HepG2 (cell line): Measurements from ENCODE around the gene PRRG3. TPM values are rescaled to one million over a fixed set of nuclear protein-coding genes. Genes with fewer than 3 reads are reported as not detected.

Experiments used
- BRCA1 ChIP-seq: sonication (generic); formaldehyde crosslinking; IDR thresholded peaks from 2 replicates; pipeline ENCODE4 v1.4.0; 2020; ENCODE audit warnings: missing genetic modification reagents
- CBX5 ChIP-seq: sonication (generic); formaldehyde crosslinking; IDR thresholded peaks from 2 replicates; pipeline ENCODE4 v1.4.0; 2020; ENCODE audit warnings: missing genetic modification reagents, borderline replicate concordance
- DZIP1 ChIP-seq: sonication (generic); formaldehyde crosslinking; IDR thresholded peaks from 2 replicates; pipeline ENCODE4 v1.5.0; 2020; ENCODE audit warnings: mild to moderate bottlenecking, missing genetic modification reagents
- FOSL1 ChIP-seq: sonication (generic); formaldehyde crosslinking; IDR thresholded peaks from 2 replicates; pipeline ENCODE4 v1.9.0; 2021; ENCODE audit warnings: missing genetic modification reagents, borderline replicate concordance
- HCFC1 ChIP-seq: fragments of 150-350 bp; IDR thresholded peaks from 2 replicates; pipeline ENCODE4 v1.6.1; 2014; ENCODE audit warnings: low read depth, low read length
- HNRNPLL ChIP-seq: fragments of 200-400 bp; formaldehyde crosslinking; IDR thresholded peaks from 2 replicates; pipeline ENCODE4 v1.6.1; 2017; ENCODE audit warnings: mild to moderate bottlenecking, low read depth, low read length; ENCODE audit not compliant: poor library complexity, severe bottlenecking
- MIER2 ChIP-seq: IDR thresholded peaks from 2 replicates; pipeline ENCODE4 v1.6.1; 2016; ENCODE audit warnings: missing biosample characterization, missing genetic modification reagents
- SRY ChIP-seq: sonication (generic); formaldehyde crosslinking; IDR thresholded peaks from 2 replicates; pipeline ENCODE4 v1.8.0; 2022; ENCODE audit warnings: mild to moderate bottlenecking, missing genetic modification reagents
- ZGPAT ChIP-seq: IDR thresholded peaks from 2 replicates; pipeline ENCODE4 v1.6.1; 2016; ENCODE audit warnings: mild to moderate bottlenecking
- ZNF224 ChIP-seq: sonication (generic); formaldehyde crosslinking; IDR thresholded peaks from 2 replicates; pipeline ENCODE4 v1.5.0; 2020; ENCODE audit warnings: mild to moderate bottlenecking, missing genetic modification reagents
- ZNF784 ChIP-seq: sonication (generic); formaldehyde crosslinking; IDR thresholded peaks from 2 replicates; pipeline ENCODE4 v1.5.1; 2020; ENCODE audit warnings: missing genetic modification reagents, mild to moderate bottlenecking, borderline replicate concordance
- polyA plus RNA-seq, 8 experiments: library from polyadenylated mRNA; depleted of rRNA in 3 of 8; stranded (reverse) in 7 of 8; unstranded in 1 of 8; fragments of >200 nt; fragmentation: Illumina TruSeq in 4 of 8; extraction: Trizol in 4 of 8; gene quantifications; 2 replicates each; pipeline versions ENCODE4 v1.2.1 to v1.2.3, GENCODE V29; 2011 to 2016; ENCODE audit warnings: low read depth in 4 of 8, missing spikeins in 1 of 8, mixed read lengths in 1 of 8; ENCODE audit not compliant: insufficient read depth in 1 of 8
- total RNA-seq, 5 experiments: library from RNA; depleted of rRNA; stranded (reverse); fragments of >200 nt; fragmentation: Illumina TruSeq; extraction: Trizol; gene quantifications; 2 replicates each; pipeline ENCODE4 v1.2.3, GENCODE V29; 2016; ENCODE audit warnings: low read depth in 1 of 5
- TF ChIP-seq, protein P1 (sequence below): sonication (generic); formaldehyde crosslinking; IDR thresholded peaks from 2 replicates; pipeline ENCODE4 v1.4.0; 2020; ENCODE audit warnings: mild to moderate bottlenecking, missing genetic modification reagents
- TF ChIP-seq, protein P2 (sequence below): IDR thresholded peaks from 2 replicates; pipeline ENCODE4 v1.4.0; 2020; ENCODE audit warnings: mild to moderate bottlenecking, missing genetic modification reagents
- TF ChIP-seq, protein P3 (sequence below): sonication (generic); formaldehyde crosslinking; IDR thresholded peaks from 2 replicates; pipeline ENCODE4 v1.8.0; 2022; ENCODE audit warnings: missing genetic modification reagents, mild to moderate bottlenecking, borderline replicate concordance
- TF ChIP-seq, protein P4 (sequence below): sonication (generic); formaldehyde crosslinking; IDR thresholded peaks from 2 replicates; pipeline ENCODE4 v1.5.1; 2020; ENCODE audit warnings: missing genetic modification reagents, mild to moderate bottlenecking, borderline replicate concordance

The PRRG3 gene
- total and polyA plus RNA-seq, 2 of the 13 experiments (the other 11 are each of a cell fraction or from before 2014, with no cell fraction given): not detected

GRCh38 chrX:151753313-151754046 is 58.2 kb downstream of the PRRG3 start (continued):
- TF ChIP-seq ZGPAT (CRISPR knock-in tag) (no peak), HCFC1 (no peak), BRCA1 (no peak), ZNF224 (CRISPR knock-in tag) (no peak), MIER2 (CRISPR knock-in tag) (0 out of 2 replicates have a peak, but pooled peaks have one; percentile 59), ZNF784 (CRISPR knock-in tag) (no peak), CBX5 (CRISPR knock-in tag) (no peak), SRY (CRISPR knock-in tag) (no peak), FOSL1 (no peak), DZIP1 (CRISPR knock-in tag) (no peak), HNRNPLL (no peak)
- TF ChIP-seq, protein P1, sequence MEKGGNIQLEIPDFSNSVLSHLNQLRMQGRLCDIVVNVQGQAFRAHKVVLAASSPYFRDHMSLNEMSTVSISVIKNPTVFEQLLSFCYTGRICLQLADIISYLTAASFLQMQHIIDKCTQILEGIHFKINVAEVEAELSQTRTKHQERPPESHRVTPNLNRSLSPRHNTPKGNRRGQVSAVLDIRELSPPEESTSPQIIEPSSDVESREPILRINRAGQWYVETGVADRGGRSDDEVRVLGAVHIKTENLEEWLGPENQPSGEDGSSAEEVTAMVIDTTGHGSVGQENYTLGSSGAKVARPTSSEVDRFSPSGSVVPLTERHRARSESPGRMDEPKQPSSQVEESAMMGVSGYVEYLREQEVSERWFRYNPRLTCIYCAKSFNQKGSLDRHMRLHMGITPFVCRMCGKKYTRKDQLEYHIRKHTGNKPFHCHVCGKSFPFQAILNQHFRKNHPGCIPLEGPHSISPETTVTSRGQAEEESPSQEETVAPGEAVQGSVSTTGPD (CRISPR knock-in tag): no peak
- TF ChIP-seq, protein P2, sequence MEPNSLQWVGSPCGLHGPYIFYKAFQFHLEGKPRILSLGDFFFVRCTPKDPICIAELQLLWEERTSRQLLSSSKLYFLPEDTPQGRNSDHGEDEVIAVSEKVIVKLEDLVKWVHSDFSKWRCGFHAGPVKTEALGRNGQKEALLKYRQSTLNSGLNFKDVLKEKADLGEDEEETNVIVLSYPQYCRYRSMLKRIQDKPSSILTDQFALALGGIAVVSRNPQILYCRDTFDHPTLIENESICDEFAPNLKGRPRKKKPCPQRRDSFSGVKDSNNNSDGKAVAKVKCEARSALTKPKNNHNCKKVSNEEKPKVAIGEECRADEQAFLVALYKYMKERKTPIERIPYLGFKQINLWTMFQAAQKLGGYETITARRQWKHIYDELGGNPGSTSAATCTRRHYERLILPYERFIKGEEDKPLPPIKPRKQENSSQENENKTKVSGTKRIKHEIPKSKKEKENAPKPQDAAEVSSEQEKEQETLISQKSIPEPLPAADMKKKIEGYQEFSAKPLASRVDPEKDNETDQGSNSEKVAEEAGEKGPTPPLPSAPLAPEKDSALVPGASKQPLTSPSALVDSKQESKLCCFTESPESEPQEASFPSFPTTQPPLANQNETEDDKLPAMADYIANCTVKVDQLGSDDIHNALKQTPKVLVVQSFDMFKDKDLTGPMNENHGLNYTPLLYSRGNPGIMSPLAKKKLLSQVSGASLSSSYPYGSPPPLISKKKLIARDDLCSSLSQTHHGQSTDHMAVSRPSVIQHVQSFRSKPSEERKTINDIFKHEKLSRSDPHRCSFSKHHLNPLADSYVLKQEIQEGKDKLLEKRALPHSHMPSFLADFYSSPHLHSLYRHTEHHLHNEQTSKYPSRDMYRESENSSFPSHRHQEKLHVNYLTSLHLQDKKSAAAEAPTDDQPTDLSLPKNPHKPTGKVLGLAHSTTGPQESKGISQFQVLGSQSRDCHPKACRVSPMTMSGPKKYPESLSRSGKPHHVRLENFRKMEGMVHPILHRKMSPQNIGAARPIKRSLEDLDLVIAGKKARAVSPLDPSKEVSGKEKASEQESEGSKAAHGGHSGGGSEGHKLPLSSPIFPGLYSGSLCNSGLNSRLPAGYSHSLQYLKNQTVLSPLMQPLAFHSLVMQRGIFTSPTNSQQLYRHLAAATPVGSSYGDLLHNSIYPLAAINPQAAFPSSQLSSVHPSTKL (CRISPR knock-in tag): no peak
- TF ChIP-seq, protein P3, sequence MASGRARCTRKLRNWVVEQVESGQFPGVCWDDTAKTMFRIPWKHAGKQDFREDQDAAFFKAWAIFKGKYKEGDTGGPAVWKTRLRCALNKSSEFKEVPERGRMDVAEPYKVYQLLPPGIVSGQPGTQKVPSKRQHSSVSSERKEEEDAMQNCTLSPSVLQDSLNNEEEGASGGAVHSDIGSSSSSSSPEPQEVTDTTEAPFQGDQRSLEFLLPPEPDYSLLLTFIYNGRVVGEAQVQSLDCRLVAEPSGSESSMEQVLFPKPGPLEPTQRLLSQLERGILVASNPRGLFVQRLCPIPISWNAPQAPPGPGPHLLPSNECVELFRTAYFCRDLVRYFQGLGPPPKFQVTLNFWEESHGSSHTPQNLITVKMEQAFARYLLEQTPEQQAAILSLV (CRISPR knock-in tag): no peak
- TF ChIP-seq, protein P4, sequence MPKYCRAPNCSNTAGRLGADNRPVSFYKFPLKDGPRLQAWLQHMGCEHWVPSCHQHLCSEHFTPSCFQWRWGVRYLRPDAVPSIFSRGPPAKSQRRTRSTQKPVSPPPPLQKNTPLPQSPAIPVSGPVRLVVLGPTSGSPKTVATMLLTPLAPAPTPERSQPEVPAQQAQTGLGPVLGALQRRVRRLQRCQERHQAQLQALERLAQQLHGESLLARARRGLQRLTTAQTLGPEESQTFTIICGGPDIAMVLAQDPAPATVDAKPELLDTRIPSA (CRISPR knock-in tag): no peak
